Neural cell (in vitro differentiated cells): ENCODE results near the gene MAGI2. TPM values are rescaled to one million over a fixed set of nuclear protein-coding genes. Genes with fewer than 3 reads are reported as not detected.

ENCODE experiments used
- H2AFZ ChIP-seq: fragments of 200-600, 300-800 bp; sonication (generic), shearing (Covaris generic); 2 replicates; pipeline ENCODE4 v1.6.0; 2014; ENCODE audit warnings: low read depth, mild to moderate bottlenecking, antibody characterized with exemption, low read length, moderate library complexity
- H3F3A ChIP-seq: fragments of 200-600 bp; shearing (Covaris generic); 2 replicates; pipeline ENCODE4 v1.6.1; 2016; ENCODE audit warnings: mild to moderate bottlenecking, moderate library complexity, mixed read lengths, antibody characterized with exemption, low read length; ENCODE audit not compliant: insufficient read depth, poor library complexity, severe bottlenecking
- H3K27ac ChIP-seq: fragments of 200-600, 300-800 bp; sonication (generic), shearing (Covaris generic); 2 replicates; pipeline ENCODE4 v1.5.1; 2014; ENCODE audit warnings: mild to moderate bottlenecking, low read length, moderate library complexity
- H3K27me3 ChIP-seq: fragments of 300-800, 200-600 bp; sonication (generic), shearing (Covaris generic); 2 replicates; pipeline ENCODE4 v1.6.0; 2014; ENCODE audit warnings: mild to moderate bottlenecking, low read depth, low read length, moderate library complexity; ENCODE audit not compliant: insufficient read depth
- H3K36me3 ChIP-seq: fragments of 300-800, 200-600 bp; sonication (generic), shearing (Covaris generic); 2 replicates; pipeline ENCODE4 v1.5.1; 2014; ENCODE audit warnings: mild to moderate bottlenecking, antibody characterized with exemption, low read length, moderate library complexity; ENCODE audit not compliant: insufficient read depth
- H3K4me2 ChIP-seq: fragments of 300-800, 200-600 bp; sonication (generic), shearing (Covaris generic); 2 replicates; pipeline ENCODE4 v1.6.0; 2014; ENCODE audit warnings: mild to moderate bottlenecking, low read length
- H3K4me3 ChIP-seq: fragments of 300-800, 200-600 bp; sonication (generic), shearing (Covaris generic); 2 replicates; pipeline ENCODE4 v1.5.1; 2014; ENCODE audit warnings: mild to moderate bottlenecking, low read length, moderate library complexity
- H3K79me2 ChIP-seq: fragments of 200-600 bp; shearing (Covaris generic); replicated peaks from 2 replicates; pipeline ENCODE4 v1.6.0; 2014; ENCODE audit warnings: mild to moderate bottlenecking, low read length, moderate library complexity; ENCODE audit not compliant: insufficient read depth
- H3K9ac ChIP-seq: fragments of 300-800, 200-600 bp; sonication (generic), shearing (Covaris generic); 2 replicates; pipeline ENCODE4 v1.6.1; 2016; ENCODE audit warnings: mild to moderate bottlenecking, low read length, mixed read lengths
- H3K9me2 ChIP-seq: fragments of 200-600 bp; shearing (Covaris generic); 2 replicates; pipeline ENCODE4 v1.6.1; 2016; ENCODE audit warnings: mild to moderate bottlenecking, low read length, mixed read lengths; ENCODE audit not compliant: insufficient read depth
- H3K9me3 ChIP-seq: fragments of 200-600, 300-800 bp; sonication (generic), shearing (Covaris generic); 2 replicates; pipeline ENCODE4 v1.6.1; 2016; ENCODE audit warnings: mild to moderate bottlenecking, mixed run types, low read length, moderate library complexity, mixed read lengths
- H4K20me1 ChIP-seq: fragments of 200-600 bp; shearing (Covaris generic); 2 replicates; pipeline ENCODE4 v1.6.1; 2016; ENCODE audit warnings: mild to moderate bottlenecking, mixed run types; ENCODE audit not compliant: insufficient read depth
- EP300 ChIP-seq: fragments of 450-650 bp; conservative IDR thresholded peaks from 2 replicates; pipeline ENCODE4 v1.6.1; 2014; ENCODE audit warnings: antibody characterized with exemption, mild to moderate bottlenecking, moderate library complexity; ENCODE audit not compliant: poor library complexity, severe bottlenecking
- EZH2 ChIP-seq: fragments of 200-600, 300-800 bp; shearing (Covaris generic), sonication (generic); IDR thresholded peaks from 2 replicates; pipeline ENCODE4 v1.6.1; 2014; ENCODE audit warnings: antibody characterized with exemption, low read length, borderline replicate concordance, mild to moderate bottlenecking; ENCODE audit not compliant: insufficient read depth, poor library complexity, severe bottlenecking
- MXI1 ChIP-seq: fragments of 450-650 bp; conservative IDR thresholded peaks from 2 replicates; pipeline ENCODE4 v1.6.1; 2014; ENCODE audit warnings: antibody characterized with exemption, mild to moderate bottlenecking; ENCODE audit not compliant: poor library complexity, severe bottlenecking
- POLR2AphosphoS5 ChIP-seq: IDR thresholded peaks from 2 replicates; pipeline ENCODE4 v1.6.1; 2012
- RAD21 ChIP-seq: fragments of 450-650 bp; conservative IDR thresholded peaks from 2 replicates; pipeline ENCODE4 v1.6.1; 2014; ENCODE audit warnings: antibody characterized with exemption, mild to moderate bottlenecking, moderate library complexity
- SMC3 ChIP-seq: fragments of 450-650 bp; conservative IDR thresholded peaks from 2 replicates; pipeline ENCODE4 v1.6.1; 2014; ENCODE audit warnings: antibody characterized with exemption, mild to moderate bottlenecking, moderate library complexity; ENCODE audit not compliant: poor library complexity
- TAF1 ChIP-seq: IDR thresholded peaks from 2 replicates; pipeline ENCODE4 v1.6.1; 2012; ENCODE audit warnings: low read depth
- polyA plus RNA-seq: library from polyadenylated mRNA; depleted of rRNA; stranded (reverse); fragments of >200 nt; gene quantifications from 2 replicates; pipeline ENCODE4 v1.2.3, GENCODE V29; 2014
- TF ChIP-seq, protein P1 (sequence below): IDR thresholded peaks from 2 replicates; pipeline ENCODE4 v1.6.1; 2012; ENCODE audit warnings: borderline replicate concordance
- TF ChIP-seq, protein P2 (sequence below): fragments of 450-650 bp; IDR thresholded peaks from 2 replicates; pipeline ENCODE4 v1.5.1; 2014; ENCODE audit warnings: antibody characterized with exemption, mild to moderate bottlenecking, moderate library complexity; ENCODE audit not compliant: poor library complexity, severe bottlenecking

The MAGI2 gene
- polyA plus RNA-seq, 1 donor from 2014 or later = 19.3 TPM

DNA sequence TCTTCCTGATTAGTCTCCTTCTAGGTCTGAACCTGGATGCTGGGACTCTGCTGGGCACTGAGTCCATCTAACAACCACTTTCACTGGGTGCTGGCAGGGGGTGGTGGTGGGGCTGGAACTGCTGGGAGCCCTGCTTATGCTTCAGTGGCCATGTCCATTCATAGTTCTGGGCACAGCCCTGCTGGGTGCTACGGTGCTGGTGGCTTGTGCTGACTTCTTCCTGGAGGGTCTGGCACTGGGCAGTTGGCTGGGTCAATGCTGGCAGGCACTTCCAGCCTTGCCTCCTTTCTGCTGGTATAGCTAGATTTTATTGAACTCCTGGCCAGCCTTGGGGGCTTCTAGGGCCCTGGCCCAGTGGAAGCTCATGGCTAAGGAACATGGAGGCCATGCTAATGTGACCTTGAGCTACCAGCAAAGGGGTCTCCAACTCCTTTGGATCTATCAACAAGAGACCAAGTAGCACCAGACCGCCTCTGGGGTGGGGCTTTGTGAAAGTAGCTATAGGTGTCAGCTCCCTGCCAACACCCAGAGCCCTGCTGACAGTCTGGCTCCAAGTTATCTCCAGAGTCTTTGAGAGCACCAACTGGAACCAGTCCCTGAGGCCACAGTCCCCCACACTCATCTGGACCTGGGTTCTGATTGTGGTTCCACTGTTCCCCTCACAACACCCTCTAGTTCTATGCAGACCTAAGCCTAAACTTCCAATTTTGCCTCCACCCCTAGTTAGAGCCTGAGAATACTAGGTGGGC, 99.6 kb downstream of the MAGI2 start:
- H2AFZ ChIP-seq = no peak overlapping the region

DNA sequence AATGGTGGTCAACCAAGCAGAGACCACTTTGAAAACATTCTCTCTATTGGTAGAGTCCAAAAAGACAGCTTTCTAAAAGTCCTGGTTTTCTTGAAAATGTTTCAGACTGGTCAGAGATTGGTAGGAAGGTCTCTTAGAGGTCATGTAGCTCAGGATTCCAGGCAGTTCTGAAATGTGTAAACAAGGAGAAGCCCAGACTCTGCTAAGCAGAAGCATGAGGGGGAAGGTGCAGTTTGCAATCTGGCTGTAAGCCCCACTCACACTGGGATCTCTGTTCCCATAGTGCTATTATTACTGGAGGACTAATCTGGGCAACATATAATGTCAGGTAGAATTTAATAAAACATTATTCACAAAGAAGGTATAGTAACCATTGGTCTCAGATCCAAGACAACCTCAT, 101.1 kb downstream of the MAGI2 start:
- H3K79me2 ChIP-seq = no peaks in the 10 kb centered on the region
- no peak overlapping the region for H2AFZ ChIP-seq
- H4K20me1 ChIP-seq = no peaks in the 10 kb centered on the region
- no peak overlapping the region for H3K27ac ChIP-seq
- no peaks in the 10 kb centered on the region for H3K9me3 ChIP-seq
- no peaks in the 10 kb centered on the region for H3K36me3 ChIP-seq
- no peak overlapping the region for H3K4me2 ChIP-seq
- no peaks in the 10 kb centered on the region for H3K27me3 ChIP-seq
- H3K9ac ChIP-seq = no peak overlapping the region
- no peaks in the 10 kb centered on the region for H3K9me2 ChIP-seq
- TF ChIP-seq SMC3 (no peak), EP300 (no peak), MXI1 (no peak), RAD21 (no peak), POLR2AphosphoS5 (no peak), EZH2 (no peak), TAF1 (no peak)
- TF ChIP-seq, protein P1, sequence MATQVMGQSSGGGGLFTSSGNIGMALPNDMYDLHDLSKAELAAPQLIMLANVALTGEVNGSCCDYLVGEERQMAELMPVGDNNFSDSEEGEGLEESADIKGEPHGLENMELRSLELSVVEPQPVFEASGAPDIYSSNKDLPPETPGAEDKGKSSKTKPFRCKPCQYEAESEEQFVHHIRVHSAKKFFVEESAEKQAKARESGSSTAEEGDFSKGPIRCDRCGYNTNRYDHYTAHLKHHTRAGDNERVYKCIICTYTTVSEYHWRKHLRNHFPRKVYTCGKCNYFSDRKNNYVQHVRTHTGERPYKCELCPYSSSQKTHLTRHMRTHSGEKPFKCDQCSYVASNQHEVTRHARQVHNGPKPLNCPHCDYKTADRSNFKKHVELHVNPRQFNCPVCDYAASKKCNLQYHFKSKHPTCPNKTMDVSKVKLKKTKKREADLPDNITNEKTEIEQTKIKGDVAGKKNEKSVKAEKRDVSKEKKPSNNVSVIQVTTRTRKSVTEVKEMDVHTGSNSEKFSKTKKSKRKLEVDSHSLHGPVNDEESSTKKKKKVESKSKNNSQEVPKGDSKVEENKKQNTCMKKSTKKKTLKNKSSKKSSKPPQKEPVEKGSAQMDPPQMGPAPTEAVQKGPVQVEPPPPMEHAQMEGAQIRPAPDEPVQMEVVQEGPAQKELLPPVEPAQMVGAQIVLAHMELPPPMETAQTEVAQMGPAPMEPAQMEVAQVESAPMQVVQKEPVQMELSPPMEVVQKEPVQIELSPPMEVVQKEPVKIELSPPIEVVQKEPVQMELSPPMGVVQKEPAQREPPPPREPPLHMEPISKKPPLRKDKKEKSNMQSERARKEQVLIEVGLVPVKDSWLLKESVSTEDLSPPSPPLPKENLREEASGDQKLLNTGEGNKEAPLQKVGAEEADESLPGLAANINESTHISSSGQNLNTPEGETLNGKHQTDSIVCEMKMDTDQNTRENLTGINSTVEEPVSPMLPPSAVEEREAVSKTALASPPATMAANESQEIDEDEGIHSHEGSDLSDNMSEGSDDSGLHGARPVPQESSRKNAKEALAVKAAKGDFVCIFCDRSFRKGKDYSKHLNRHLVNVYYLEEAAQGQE = no peak
- TF ChIP-seq, protein P2, sequence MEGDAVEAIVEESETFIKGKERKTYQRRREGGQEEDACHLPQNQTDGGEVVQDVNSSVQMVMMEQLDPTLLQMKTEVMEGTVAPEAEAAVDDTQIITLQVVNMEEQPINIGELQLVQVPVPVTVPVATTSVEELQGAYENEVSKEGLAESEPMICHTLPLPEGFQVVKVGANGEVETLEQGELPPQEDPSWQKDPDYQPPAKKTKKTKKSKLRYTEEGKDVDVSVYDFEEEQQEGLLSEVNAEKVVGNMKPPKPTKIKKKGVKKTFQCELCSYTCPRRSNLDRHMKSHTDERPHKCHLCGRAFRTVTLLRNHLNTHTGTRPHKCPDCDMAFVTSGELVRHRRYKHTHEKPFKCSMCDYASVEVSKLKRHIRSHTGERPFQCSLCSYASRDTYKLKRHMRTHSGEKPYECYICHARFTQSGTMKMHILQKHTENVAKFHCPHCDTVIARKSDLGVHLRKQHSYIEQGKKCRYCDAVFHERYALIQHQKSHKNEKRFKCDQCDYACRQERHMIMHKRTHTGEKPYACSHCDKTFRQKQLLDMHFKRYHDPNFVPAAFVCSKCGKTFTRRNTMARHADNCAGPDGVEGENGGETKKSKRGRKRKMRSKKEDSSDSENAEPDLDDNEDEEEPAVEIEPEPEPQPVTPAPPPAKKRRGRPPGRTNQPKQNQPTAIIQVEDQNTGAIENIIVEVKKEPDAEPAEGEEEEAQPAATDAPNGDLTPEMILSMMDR = no peak
- H3K4me3 ChIP-seq = no peak overlapping the region
- no peaks in the 10 kb centered on the region for H3F3A ChIP-seq

More for the DNA sequence above, 99.6 kb downstream of the MAGI2 start:
- H3K79me2 ChIP-seq = no peaks in the 10 kb centered on the region
- no peaks in the 10 kb centered on the region for H4K20me1 ChIP-seq
- H3K36me3 ChIP-seq = no peaks in the 10 kb centered on the region
- H3K9me2 ChIP-seq = no peaks in the 10 kb centered on the region
- no peaks in the 10 kb centered on the region for H3F3A ChIP-seq
- no peaks in the 10 kb centered on the region for H3K27me3 ChIP-seq
- no peak overlapping the region for H3K27ac ChIP-seq
- H3K4me2 ChIP-seq = no peak overlapping the region
- no peak overlapping the region for H3K9ac ChIP-seq
- H3K9me3 ChIP-seq = no peaks in the 10 kb centered on the region
- TF ChIP-seq, protein P2 = no peak
- TF ChIP-seq POLR2AphosphoS5 = no peak
- no peak for TF ChIP-seq MXI1
- no peak for TF ChIP-seq TAF1
- no peak for TF ChIP-seq SMC3
- no peak for TF ChIP-seq EP300
- TF ChIP-seq, protein P1 = no peak
- TF ChIP-seq EZH2 = no peak
- TF ChIP-seq RAD21 = no peak
- no peak overlapping the region for H3K4me3 ChIP-seq
